HCT116 (cell line): Measurements from ENCODE around the gene PKM. TPM values are rescaled to one million over a fixed set of nuclear protein-coding genes. Genes with fewer than 3 reads are reported as not detected.

ENCODE experiments used
- ATAC-seq: fragments of 200-7000 bp; cut with Tn5 transposase; 2 replicates; pipeline ENCODE4 v1.9.1; 2020; ENCODE audit warnings: mild to moderate bottlenecking, moderate library complexity
- BruUV-seq: library from RNA; stranded (reverse); fragments of 400-500 nt; replicated peaks from 2 replicates; lab custom pipeline; 2021; lab: Mats Ljungman, UMichigan
- CTCF ChIA-PET: fragments of 300-600 bp; sonication (Branson Sonifier 250); formaldehyde crosslinking; loops from one replicate; lab custom pipeline; 2021; ENCODE audit warnings: antibody characterized with exemption; lab: Charles Lee
- POLR2A ChIA-PET: fragments of 300-600, 350-600 bp; sonication (Branson Sonifier 250); formaldehyde crosslinking; loops from one replicate; lab custom pipeline; 2021; ENCODE audit warnings: antibody characterized with exemption; lab: Charles Lee
- RAD21 ChIA-PET, 2 experiments: fragments of 300-600 bp; sonication (Branson Sonifier 250); formaldehyde crosslinking; loops; one replicate each; lab custom pipeline; 2023; ENCODE audit warnings: low total read pairs in 2 of 2; ENCODE audit not compliant: uncharacterized antibody in 2 of 2, unreplicated experiment in 2 of 2, low non-redundant PET in 1 of 2; lab: Charles Lee
- DNase-seq: peaks from one replicate; pipeline ENCODE4 v3.0.0-alpha.2; 2010; ENCODE audit warnings: low read depth, low spot score
- H2AFZ ChIP-seq: fragments of 200-600 bp; shearing (Covaris generic), sonication (generic); 2 replicates; pipeline ENCODE4 v1.6.1; 2017; ENCODE audit warnings: low read depth, mixed run types, mixed read lengths, antibody characterized with exemption, low read length; ENCODE audit not compliant: poor library complexity, severe bottlenecking
- H3K27ac ChIP-seq: 2 replicates; pipeline ENCODE4 v1.5.1; 2012; ENCODE audit warnings: low read depth, low read length
- H3K27me3 ChIP-seq: fragments of 200-600 bp; sonication (generic); 2 replicates; pipeline ENCODE4 v1.6.1; 2016; ENCODE audit warnings: mixed run types, low read length, mixed read lengths; ENCODE audit not compliant: insufficient read depth
- H3K36me3 ChIP-seq, 2 experiments: fragments of 200-500 bp in 1 of 2; fragments of 200-600 bp in 1 of 2; sonication (Bioruptor generic) in 1 of 2; sonication (generic) in 1 of 2; 2 replicates each; pipeline versions ENCODE4 v1.5.1 to v1.6.1; 2014 to 2016; ENCODE audit warnings: low read length in 2 of 2, inconsistent platforms in 1 of 2, mixed read lengths in 1 of 2, mixed run types in 1 of 2; ENCODE audit not compliant: insufficient read depth in 2 of 2, control insufficient read depth in 1 of 2
- H3K4me1 ChIP-seq, 2 experiments: fragments of 200-600 bp in 1 of 2; sonication (generic) in 1 of 2; 2 replicates each; pipeline versions ENCODE4 v1.5.1 to v1.6.1; 2012 to 2017; ENCODE audit warnings: low read length in 2 of 2, inconsistent platforms in 1 of 2, mild to moderate bottlenecking in 1 of 2, mixed read lengths in 1 of 2, mixed run types in 1 of 2, moderate library complexity in 1 of 2; ENCODE audit not compliant: insufficient read depth in 2 of 2, control insufficient read depth in 1 of 2
- H3K4me2 ChIP-seq: fragments of 200-600 bp; sonication (generic); 2 replicates; pipeline ENCODE4 v1.6.1; 2017; ENCODE audit warnings: mixed run types, low read length, mixed read lengths
- H3K4me3 ChIP-seq, 2 experiments: fragments of 200-600 bp in 1 of 2; sonication (generic) in 1 of 2; replicated peaks in 1 of 2; 2 replicates each; pipeline ENCODE4 v1.5.1; 2011 to 2016; ENCODE audit warnings: low read length in 2 of 2, control low read depth in 1 of 2, low read depth in 1 of 2, mild to moderate bottlenecking in 1 of 2, mixed read lengths in 1 of 2, mixed run types in 1 of 2
- H3K79me2 ChIP-seq: fragments of 200-600 bp; sonication (generic); 2 replicates; pipeline ENCODE4 v1.6.1; 2017; ENCODE audit warnings: mild to moderate bottlenecking, mixed run types, low read length, moderate library complexity, mixed read lengths; ENCODE audit not compliant: insufficient read depth
- H3K9ac ChIP-seq: fragments of 200-600 bp; sonication (generic); 2 replicates; pipeline ENCODE4 v1.6.1; 2016; ENCODE audit warnings: low read length, mixed read lengths
- H3K9me2 ChIP-seq: fragments of 200-600 bp; sonication (generic), shearing (Covaris generic); 2 replicates; pipeline ENCODE4 v1.6.1; 2017; ENCODE audit warnings: mixed run types, mild to moderate bottlenecking, moderate library complexity; ENCODE audit not compliant: insufficient read depth
- H3K9me3 ChIP-seq, 2 experiments: fragments of 200-500 bp in 1 of 2; fragments of 200-600 bp in 1 of 2; sonication (Bioruptor generic) in 1 of 2; sonication (generic) in 1 of 2; 2 replicates each; pipeline ENCODE4 v1.6.1; 2014 to 2017; ENCODE audit warnings: low read length in 2 of 2, mixed read lengths in 2 of 2, inconsistent platforms in 1 of 2, low read depth in 1 of 2, mild to moderate bottlenecking in 1 of 2, mixed run types in 1 of 2, moderate library complexity in 1 of 2; ENCODE audit not compliant: control insufficient read depth in 1 of 2, insufficient read depth in 1 of 2
- H4K20me1 ChIP-seq: fragments of 200-600 bp; sonication (generic), shearing (Covaris generic); 2 replicates; pipeline ENCODE4 v1.6.1; 2017; ENCODE audit warnings: mixed run types, mild to moderate bottlenecking, moderate library complexity; ENCODE audit not compliant: insufficient read depth
- CBX3 ChIP-seq: IDR thresholded peaks from 2 replicates; pipeline ENCODE4 v1.6.1; 2012; ENCODE audit warnings: low read depth
- ELF1 ChIP-seq: IDR thresholded peaks from 2 replicates; pipeline ENCODE4 v1.6.1; 2012; ENCODE audit warnings: low read depth, borderline replicate concordance
- EZH2phosphoT487 ChIP-seq: fragments of 200-600 bp; IDR thresholded peaks from 2 replicates; pipeline ENCODE4 v1.6.1; 2018; ENCODE audit warnings: antibody characterized with exemption, borderline replicate concordance
- POLR2AphosphoS5 ChIP-seq: IDR thresholded peaks from 2 replicates; pipeline ENCODE4 v1.6.1; 2011; ENCODE audit warnings: mild to moderate bottlenecking, low read depth, low read length, moderate library complexity
- RAD21 ChIP-seq: IDR thresholded peaks from 2 replicates; pipeline ENCODE4 v1.6.1; 2012; ENCODE audit warnings: low read depth, mild to moderate bottlenecking
- SP1 ChIP-seq: IDR thresholded peaks from 2 replicates; pipeline ENCODE4 v1.6.1; 2012; ENCODE audit warnings: low read depth
- TCF7L2 ChIP-seq: IDR thresholded peaks from 2 replicates; pipeline ENCODE4 v1.7.0; 2011; ENCODE audit warnings: borderline replicate concordance, inconsistent platforms; ENCODE audit not compliant: insufficient read depth, insufficient read length; ENCODE audit errors: extremely low read depth
- YY1 ChIP-seq: IDR thresholded peaks from 2 replicates; pipeline ENCODE4 v1.6.1; 2011; ENCODE audit warnings: low read length, low read depth, moderate library complexity, mild to moderate bottlenecking; ENCODE audit not compliant: insufficient replicate concordance; ENCODE audit errors: extremely low read depth
- intact Hi-C: fragments of 100-400 bp; cut with micrococcal nuclease; formaldehyde crosslinking; loops from 2 replicates; pipeline ENCODE4 v1.10.0; 2022
- total RNA-seq: library from RNA; stranded (reverse); gene quantifications from one replicate; pipeline ENCODE4 v1.2.1, GENCODE V29; 2021; ENCODE audit not compliant: unreplicated experiment
- TF ChIP-seq, protein P1 (sequence below): IDR thresholded peaks from 2 replicates; pipeline ENCODE4 v1.6.1; 2012; ENCODE audit warnings: low read depth
- TF ChIP-seq, protein P2 (sequence below), 3 experiments: fragments of 200-600 bp in 1 of 3; sonication (generic) in 1 of 3; IDR thresholded peaks in 2 of 3; conservative IDR thresholded peaks in 1 of 3; 2 replicates each; pipeline ENCODE4 v1.5.1; 2012 to 2017; ENCODE audit warnings: low read depth in 2 of 3, low read length in 2 of 3, antibody characterized with exemption in 1 of 3, borderline replicate concordance in 1 of 3, control low read depth in 1 of 3, mild to moderate bottlenecking in 1 of 3, mixed read lengths in 1 of 3, mixed run types in 1 of 3, moderate library complexity in 1 of 3; ENCODE audit not compliant: insufficient read depth in 1 of 3

PKM gene
- total RNA-seq, 1 experiment from 2014 or later: 1,664 TPM

DNA sequence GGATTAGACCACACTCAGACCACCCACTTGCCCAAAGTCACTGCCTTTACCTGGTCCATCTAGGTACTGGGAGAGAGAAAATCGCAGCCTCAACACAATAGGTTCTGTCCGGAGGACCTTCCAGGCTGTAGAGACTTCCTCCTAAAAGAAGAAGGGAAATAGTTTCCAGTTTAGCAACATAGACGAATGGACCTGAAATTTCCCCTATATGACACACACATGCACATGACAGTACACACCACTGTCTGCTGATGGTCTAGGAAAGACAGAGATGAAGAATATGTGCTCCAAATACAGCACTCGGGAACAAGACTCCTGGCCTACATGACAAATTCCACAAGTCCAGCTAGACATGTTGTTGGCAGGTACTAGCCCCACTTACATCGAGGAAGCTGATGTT is 34.0 kb upstream of the PKM start:
- ATAC-seq (no peak), DNase-seq (no peak)
- H3K36me3 ChIP-seq: peaks cover 63 to 65% of the 10 kb centered on the region in 2 experiments
- POLR2A ChIA-PET: no interaction called here
- H3K27ac ChIP-seq: no peak overlapping the region
- peaks cover 6% of the 10 kb centered on the region; the same call in 1 of the 2 replicates for H3K79me2 ChIP-seq
- no peak overlapping the region for H2AFZ ChIP-seq
- no peak overlapping the region for H3K4me2 ChIP-seq
- CTCF ChIA-PET: no interaction called here
- intact Hi-C loops: no loop called here
- H3K4me3 ChIP-seq: no peak overlapping the region
- TF ChIP-seq ELF1 (no peak), POLR2AphosphoS5 (no peak)
- TF ChIP-seq, protein P1, sequence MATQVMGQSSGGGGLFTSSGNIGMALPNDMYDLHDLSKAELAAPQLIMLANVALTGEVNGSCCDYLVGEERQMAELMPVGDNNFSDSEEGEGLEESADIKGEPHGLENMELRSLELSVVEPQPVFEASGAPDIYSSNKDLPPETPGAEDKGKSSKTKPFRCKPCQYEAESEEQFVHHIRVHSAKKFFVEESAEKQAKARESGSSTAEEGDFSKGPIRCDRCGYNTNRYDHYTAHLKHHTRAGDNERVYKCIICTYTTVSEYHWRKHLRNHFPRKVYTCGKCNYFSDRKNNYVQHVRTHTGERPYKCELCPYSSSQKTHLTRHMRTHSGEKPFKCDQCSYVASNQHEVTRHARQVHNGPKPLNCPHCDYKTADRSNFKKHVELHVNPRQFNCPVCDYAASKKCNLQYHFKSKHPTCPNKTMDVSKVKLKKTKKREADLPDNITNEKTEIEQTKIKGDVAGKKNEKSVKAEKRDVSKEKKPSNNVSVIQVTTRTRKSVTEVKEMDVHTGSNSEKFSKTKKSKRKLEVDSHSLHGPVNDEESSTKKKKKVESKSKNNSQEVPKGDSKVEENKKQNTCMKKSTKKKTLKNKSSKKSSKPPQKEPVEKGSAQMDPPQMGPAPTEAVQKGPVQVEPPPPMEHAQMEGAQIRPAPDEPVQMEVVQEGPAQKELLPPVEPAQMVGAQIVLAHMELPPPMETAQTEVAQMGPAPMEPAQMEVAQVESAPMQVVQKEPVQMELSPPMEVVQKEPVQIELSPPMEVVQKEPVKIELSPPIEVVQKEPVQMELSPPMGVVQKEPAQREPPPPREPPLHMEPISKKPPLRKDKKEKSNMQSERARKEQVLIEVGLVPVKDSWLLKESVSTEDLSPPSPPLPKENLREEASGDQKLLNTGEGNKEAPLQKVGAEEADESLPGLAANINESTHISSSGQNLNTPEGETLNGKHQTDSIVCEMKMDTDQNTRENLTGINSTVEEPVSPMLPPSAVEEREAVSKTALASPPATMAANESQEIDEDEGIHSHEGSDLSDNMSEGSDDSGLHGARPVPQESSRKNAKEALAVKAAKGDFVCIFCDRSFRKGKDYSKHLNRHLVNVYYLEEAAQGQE: no peak
- RAD21 ChIA-PET: no interaction called here
- H3K9me2 ChIP-seq: no peaks in the 10 kb centered on the region
- no peaks in the 10 kb centered on the region for H3K27me3 ChIP-seq
- no peaks in the 10 kb centered on the region for H3K9me3 ChIP-seq
- no peaks in the 10 kb centered on the region for H4K20me1 ChIP-seq
- 0 out of 4 replicates have a peak, but pooled peaks cover 0 to 5% of the 10 kb centered on the region in 2 experiments for H3K4me1 ChIP-seq
- BruUV-seq: no TSS peak
- H3K9ac ChIP-seq: no peak overlapping the region

DNA sequence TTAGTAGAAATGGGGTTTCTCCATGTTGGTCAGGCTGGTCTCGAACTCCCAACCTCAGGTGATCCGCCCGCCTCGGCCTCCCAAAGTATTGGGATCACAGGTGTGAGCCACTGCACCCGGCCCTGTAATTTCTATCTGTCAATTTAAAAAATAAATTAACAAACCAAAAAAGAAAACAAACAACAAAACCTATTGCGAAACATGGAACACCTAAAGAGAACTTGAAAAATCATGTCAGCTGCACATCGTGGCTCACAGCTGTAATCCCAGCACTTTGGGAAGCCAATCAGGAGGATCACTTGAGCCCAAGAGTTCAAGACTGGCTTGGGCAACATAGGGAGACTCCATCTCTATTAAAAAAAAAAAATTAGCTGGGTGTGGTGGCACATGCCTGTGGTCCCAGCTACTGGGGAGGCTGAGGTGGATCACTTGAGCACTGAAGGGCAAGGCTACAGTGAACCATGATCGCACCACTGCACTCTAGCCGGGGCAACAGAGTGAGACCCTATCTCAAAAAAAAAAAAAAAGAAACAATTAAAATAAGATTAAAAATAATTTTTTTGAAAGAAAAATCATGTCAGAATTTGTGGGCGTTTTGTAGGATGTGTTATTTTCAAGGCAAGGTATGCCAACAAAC is 21.8 kb upstream of the PKM start:
- TF ChIP-seq TCF7L2: no peak
- TF ChIP-seq RAD21: no peak
- TF ChIP-seq YY1: no peak
- TF ChIP-seq, protein P2, sequence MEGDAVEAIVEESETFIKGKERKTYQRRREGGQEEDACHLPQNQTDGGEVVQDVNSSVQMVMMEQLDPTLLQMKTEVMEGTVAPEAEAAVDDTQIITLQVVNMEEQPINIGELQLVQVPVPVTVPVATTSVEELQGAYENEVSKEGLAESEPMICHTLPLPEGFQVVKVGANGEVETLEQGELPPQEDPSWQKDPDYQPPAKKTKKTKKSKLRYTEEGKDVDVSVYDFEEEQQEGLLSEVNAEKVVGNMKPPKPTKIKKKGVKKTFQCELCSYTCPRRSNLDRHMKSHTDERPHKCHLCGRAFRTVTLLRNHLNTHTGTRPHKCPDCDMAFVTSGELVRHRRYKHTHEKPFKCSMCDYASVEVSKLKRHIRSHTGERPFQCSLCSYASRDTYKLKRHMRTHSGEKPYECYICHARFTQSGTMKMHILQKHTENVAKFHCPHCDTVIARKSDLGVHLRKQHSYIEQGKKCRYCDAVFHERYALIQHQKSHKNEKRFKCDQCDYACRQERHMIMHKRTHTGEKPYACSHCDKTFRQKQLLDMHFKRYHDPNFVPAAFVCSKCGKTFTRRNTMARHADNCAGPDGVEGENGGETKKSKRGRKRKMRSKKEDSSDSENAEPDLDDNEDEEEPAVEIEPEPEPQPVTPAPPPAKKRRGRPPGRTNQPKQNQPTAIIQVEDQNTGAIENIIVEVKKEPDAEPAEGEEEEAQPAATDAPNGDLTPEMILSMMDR (IDR thresholded peaks at IDR 0.05 in 2 of 3, conservative IDR thresholded peaks at IDR 0.05 in 1 of 3; ENCODE audit: borderline replicate concordance in 1 of 3, insufficient read depth in 1 of 3, low read depth in 2 of 3, low read length in 2 of 3): no peak
- no peak for TF ChIP-seq CBX3
- no peak for TF ChIP-seq SP1
- no peak for TF ChIP-seq EZH2phosphoT487
- TF ChIP-seq, all 23 proteins: peak for 0
- ChIA-PET RAD21 (no interaction called here), POLR2A (no interaction called here), CTCF (no interaction called here)
- no peaks in the 10 kb centered on the region for H4K20me1 ChIP-seq
- no peak overlapping the region for H3K27ac ChIP-seq
- DNase-seq (no peak), ATAC-seq (no peak)
- no peaks in the 10 kb centered on the region for H3K27me3 ChIP-seq
- no peak overlapping the region for H3K9ac ChIP-seq
- H3K4me3 ChIP-seq: no peak overlapping the region
- H3K9me3 ChIP-seq: no peaks in the 10 kb centered on the region
- H3K79me2 ChIP-seq: no peaks in the 10 kb centered on the region
- H3K4me1 ChIP-seq: no peaks in the 10 kb centered on the region
- H2AFZ ChIP-seq: no peak overlapping the region
- peaks cover 54 to 69% of the 10 kb centered on the region in 2 experiments; a peak in 3 of 4 replicates for H3K36me3 ChIP-seq
- intact Hi-C loops: no loop called here
- no TSS peak for BruUV-seq
- H3K9me2 ChIP-seq: no peaks in the 10 kb centered on the region
- no peak overlapping the region for H3K4me2 ChIP-seq
